Neutrophil (primary cell): ENCODE results near the gene LAMTOR5.

Experiments used
- H3K27ac ChIP-seq: fragments of 200-600 bp; sonication (generic); 2 replicates; pipeline ENCODE4 v1.5.1; 2016; ENCODE audit warnings: mild to moderate bottlenecking, moderate library complexity
- H3K27me3 ChIP-seq: fragments of 200-600 bp; sonication (generic); 2 replicates; pipeline ENCODE4 v1.6.0; 2016; ENCODE audit warnings: mild to moderate bottlenecking
- H3K36me3 ChIP-seq: fragments of 200-600 bp; sonication (generic); 2 replicates; pipeline ENCODE4 v1.5.1; 2017
- H3K4me1 ChIP-seq, 2 experiments: fragments of 200-600 bp in 1 of 2; sonication (generic) in 1 of 2; 1 replicate in 1 of 2; 2 replicates in 1 of 2; pipeline versions ENCODE4 v1.5.1 to v1.6.1; 2013 to 2016; ENCODE audit warnings: low read depth in 1 of 2, low read length in 1 of 2, mild to moderate bottlenecking in 1 of 2, moderate library complexity in 1 of 2; ENCODE audit not compliant: control insufficient read depth in 1 of 2, insufficient read depth in 1 of 2
- H3K4me3 ChIP-seq, 2 experiments: fragments of 200-600 bp in 1 of 2; sonication (generic) in 1 of 2; 1 replicate in 1 of 2; 2 replicates in 1 of 2; pipeline ENCODE4 v1.5.1; 2013 to 2016; ENCODE audit warnings: low read depth in 1 of 2, low read length in 1 of 2, mild to moderate bottlenecking in 1 of 2, moderate library complexity in 1 of 2
- H3K9me3 ChIP-seq: fragments of 200-600 bp; sonication (generic); 2 replicates; pipeline ENCODE4 v1.5.1; 2016
- TF ChIP-seq, protein P1 (sequence below): fragments of 200-600 bp; sonication (generic); IDR thresholded peaks from 2 replicates; pipeline ENCODE4 v1.5.1; 2016; ENCODE audit warnings: antibody characterized with exemption

LAMTOR5 gene

DNA sequence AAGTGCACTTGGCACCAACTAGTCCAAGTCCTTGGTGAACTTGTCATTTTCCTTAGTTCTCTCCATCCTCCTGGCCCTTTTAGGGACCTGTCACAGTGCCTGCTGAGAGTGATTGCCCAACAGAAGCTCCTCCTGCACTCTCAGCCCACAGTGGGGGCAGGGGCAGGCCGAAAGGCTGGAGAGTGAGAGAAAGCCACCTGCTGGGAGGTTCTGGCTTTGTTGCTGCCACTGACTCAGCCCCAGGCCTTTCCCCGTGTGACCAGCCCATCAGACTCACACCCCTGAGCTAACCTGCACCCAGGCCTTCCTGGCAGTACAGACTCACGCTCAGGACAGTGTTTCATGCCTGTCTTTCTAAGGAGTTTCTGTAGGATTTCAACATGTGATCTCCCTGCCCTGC is 26.3 kb upstream of the LAMTOR5 start:
- H3K27me3 ChIP-seq = no peaks in the 10 kb centered on the region
- no peaks in the 10 kb centered on the region for H3K36me3 ChIP-seq
- H3K4me3 ChIP-seq = no peak overlapping the region
- no peaks in the 10 kb centered on the region for H3K4me1 ChIP-seq
- no peaks in the 10 kb centered on the region for H3K9me3 ChIP-seq
- TF ChIP-seq, protein P1, sequence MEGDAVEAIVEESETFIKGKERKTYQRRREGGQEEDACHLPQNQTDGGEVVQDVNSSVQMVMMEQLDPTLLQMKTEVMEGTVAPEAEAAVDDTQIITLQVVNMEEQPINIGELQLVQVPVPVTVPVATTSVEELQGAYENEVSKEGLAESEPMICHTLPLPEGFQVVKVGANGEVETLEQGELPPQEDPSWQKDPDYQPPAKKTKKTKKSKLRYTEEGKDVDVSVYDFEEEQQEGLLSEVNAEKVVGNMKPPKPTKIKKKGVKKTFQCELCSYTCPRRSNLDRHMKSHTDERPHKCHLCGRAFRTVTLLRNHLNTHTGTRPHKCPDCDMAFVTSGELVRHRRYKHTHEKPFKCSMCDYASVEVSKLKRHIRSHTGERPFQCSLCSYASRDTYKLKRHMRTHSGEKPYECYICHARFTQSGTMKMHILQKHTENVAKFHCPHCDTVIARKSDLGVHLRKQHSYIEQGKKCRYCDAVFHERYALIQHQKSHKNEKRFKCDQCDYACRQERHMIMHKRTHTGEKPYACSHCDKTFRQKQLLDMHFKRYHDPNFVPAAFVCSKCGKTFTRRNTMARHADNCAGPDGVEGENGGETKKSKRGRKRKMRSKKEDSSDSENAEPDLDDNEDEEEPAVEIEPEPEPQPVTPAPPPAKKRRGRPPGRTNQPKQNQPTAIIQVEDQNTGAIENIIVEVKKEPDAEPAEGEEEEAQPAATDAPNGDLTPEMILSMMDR = no peak
- no peak overlapping the region for H3K27ac ChIP-seq

DNA sequence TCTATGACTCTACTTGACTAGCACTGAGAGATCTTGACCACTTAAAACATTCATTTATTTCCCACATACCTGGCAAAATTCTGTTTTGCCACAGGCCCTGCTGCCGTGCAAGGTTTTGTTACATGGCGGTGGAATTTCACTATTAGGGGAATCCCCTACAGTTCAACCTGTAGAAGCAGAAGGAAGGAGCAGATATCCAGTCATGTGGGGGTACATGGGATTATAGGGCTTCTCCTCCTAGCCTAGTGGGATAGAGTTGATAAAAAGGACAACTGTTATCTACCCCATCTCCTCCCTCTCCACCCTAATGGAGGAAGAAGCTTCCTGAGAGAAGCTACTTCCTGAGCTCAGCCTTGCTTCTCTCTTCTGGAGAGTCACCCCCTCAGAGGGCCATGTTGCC is 25.7 kb upstream of the LAMTOR5 start:
- Histone ChIP-seq H3K27ac (no peak overlapping the region), H3K27me3 (no peaks in the 10 kb centered on the region), H3K4me1 (no peaks in the 10 kb centered on the region), H3K9me3 (no peaks in the 10 kb centered on the region), H3K36me3 (no peaks in the 10 kb centered on the region), H3K4me3 (no peak overlapping the region)
- TF ChIP-seq, protein P1 = no peak

DNA sequence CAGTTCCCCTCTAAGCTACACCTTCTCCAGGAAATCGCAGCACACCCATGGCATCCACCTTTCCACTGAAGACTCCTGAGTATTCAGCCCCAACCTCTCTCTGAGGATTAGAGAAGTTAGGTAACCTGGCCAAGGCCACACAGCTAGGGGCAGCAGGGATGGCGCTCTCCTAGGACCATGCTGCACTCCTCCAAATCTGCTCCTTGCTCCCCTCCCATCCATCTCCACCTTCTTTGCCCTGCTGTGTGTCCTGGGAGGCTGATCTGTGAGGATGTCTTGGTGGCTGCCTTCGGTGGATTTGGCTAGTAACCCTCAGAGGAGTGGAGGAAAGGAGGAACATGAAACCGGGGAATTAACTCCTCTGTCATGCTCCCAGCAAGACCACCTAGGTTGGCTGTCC is 23.4 kb upstream of the LAMTOR5 start:
- H3K27ac ChIP-seq = no peak overlapping the region
- no peaks in the 10 kb centered on the region for H3K27me3 ChIP-seq
- no peaks in the 10 kb centered on the region for H3K9me3 ChIP-seq
- no peak overlapping the region for H3K4me3 ChIP-seq
- H3K36me3 ChIP-seq = no peaks in the 10 kb centered on the region
- TF ChIP-seq, protein P1 = no peak
- H3K4me1 ChIP-seq = no peaks in the 10 kb centered on the region

DNA sequence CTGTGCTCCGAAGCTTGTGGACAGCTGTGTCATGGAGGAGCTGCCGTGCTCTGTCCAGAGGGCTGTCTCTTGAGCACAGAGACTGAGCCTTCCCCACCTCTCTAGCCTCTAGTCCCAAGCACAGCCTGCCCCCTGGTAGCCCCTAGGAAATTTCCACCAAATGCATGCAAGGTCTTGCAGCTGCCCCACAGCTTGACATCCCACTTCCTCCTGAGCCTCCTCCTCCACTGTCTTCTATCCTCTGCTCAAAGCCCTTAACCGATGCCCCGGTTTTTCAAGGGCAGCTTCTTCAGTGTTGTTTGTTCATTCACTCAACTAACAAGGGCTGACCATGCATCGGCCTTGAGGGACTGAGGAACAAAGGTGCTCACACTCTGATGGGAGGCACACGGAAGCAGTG is 22.9 kb upstream of the LAMTOR5 start:
- Histone ChIP-seq H3K4me3 (no peak overlapping the region), H3K36me3 (no peaks in the 10 kb centered on the region), H3K27me3 (no peaks in the 10 kb centered on the region), H3K9me3 (no peaks in the 10 kb centered on the region), H3K4me1 (no peaks in the 10 kb centered on the region), H3K27ac (no peak overlapping the region)
- TF ChIP-seq, protein P1 = no peak

DNA sequence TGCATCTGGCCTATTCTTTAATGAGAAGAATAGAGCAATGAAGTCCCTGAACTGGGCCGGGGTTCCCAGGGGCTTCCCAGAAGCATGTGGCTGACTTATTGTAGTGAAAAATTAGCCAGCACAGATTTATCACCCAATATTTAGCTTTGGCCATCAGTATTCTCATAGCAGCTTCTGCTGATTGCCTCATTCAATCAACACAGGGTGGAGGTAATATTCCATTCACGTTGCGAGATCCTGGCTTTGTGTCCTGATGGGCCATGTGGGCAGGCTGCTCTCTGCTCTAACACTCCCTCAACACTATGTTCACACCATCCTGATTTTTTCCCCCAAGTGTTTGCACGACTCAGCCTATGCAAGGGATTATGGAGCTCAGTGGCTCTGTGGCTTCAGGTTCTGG is 21.5 kb upstream of the LAMTOR5 start:
- TF ChIP-seq, protein P1 = no peak
- Histone ChIP-seq H3K4me1 (no peaks in the 10 kb centered on the region), H3K36me3 (no peaks in the 10 kb centered on the region), H3K27me3 (no peaks in the 10 kb centered on the region), H3K9me3 (no peaks in the 10 kb centered on the region), H3K27ac (no peak overlapping the region), H3K4me3 (no peak overlapping the region)

DNA sequence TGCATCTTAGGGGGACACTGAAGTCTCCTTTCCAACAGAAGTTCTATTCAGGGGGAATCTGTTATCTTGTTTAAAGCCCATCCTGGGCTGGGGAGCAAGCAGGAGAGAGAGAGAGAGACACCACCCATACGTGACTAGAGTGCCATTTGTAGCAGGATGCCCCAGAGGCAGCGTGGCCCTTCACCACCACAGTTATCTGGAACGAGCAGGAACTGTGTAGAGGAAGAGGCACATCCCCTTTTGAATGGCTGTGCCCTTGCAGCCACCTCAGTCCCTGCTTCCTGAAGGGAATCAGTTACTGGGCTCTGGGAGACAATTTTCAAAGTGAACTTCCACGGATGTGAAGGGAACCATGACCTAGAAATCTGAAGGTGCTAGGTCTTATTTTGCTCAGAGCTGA is 19.4 kb upstream of the LAMTOR5 start:
- H3K4me3 ChIP-seq = no peak overlapping the region
- no peaks in the 10 kb centered on the region for H3K36me3 ChIP-seq
- no peaks in the 10 kb centered on the region for H3K9me3 ChIP-seq
- TF ChIP-seq, protein P1 = no peak
- H3K27ac ChIP-seq = no peak overlapping the region
- no peaks in the 10 kb centered on the region for H3K4me1 ChIP-seq
- H3K27me3 ChIP-seq = no peaks in the 10 kb centered on the region
